Calu3 (cell line): ENCODE data around the gene FSTL1. TPM values are rescaled to one million over a fixed set of nuclear protein-coding genes. Genes with fewer than 3 reads are reported as not detected.

Source experiments
- BruUV-seq: library from RNA; stranded (reverse); fragments of 400-500 nt; replicated peaks from 2 replicates; lab custom pipeline; 2021; lab: Mats Ljungman, UMichigan
- CTCF ChIA-PET: fragments of 300-600 bp; sonication (Branson Sonifier 250); formaldehyde crosslinking; loops from one replicate; lab custom pipeline; 2022; ENCODE audit warnings: antibody characterized with exemption; lab: Charles Lee
- DNase-seq: peaks from one replicate; pipeline ENCODE4 v3.0.0; 2022
- H3K27ac Mint-ChIP-seq: one replicate; pipeline ENCODE4 v1.8.0; 2022; ENCODE audit warnings: mixed read lengths; ENCODE audit not compliant: unreplicated experiment
- H3K27me3 Mint-ChIP-seq: one replicate; pipeline ENCODE4 v1.8.0; 2022; ENCODE audit warnings: mixed read lengths; ENCODE audit not compliant: unreplicated experiment
- H3K36me3 Mint-ChIP-seq: one replicate; pipeline ENCODE4 v1.8.0; 2022; ENCODE audit warnings: mild to moderate bottlenecking, moderate library complexity, mixed read lengths; ENCODE audit not compliant: insufficient read depth, unreplicated experiment
- H3K4me1 Mint-ChIP-seq: one replicate; pipeline ENCODE4 v1.8.0; 2022; ENCODE audit warnings: mild to moderate bottlenecking, low read depth, mixed read lengths; ENCODE audit not compliant: unreplicated experiment
- H3K4me3 Mint-ChIP-seq: one replicate; pipeline ENCODE4 v1.8.0; 2022; ENCODE audit warnings: mild to moderate bottlenecking, low read depth, moderate library complexity, mixed read lengths; ENCODE audit not compliant: unreplicated experiment
- H3K9me3 Mint-ChIP-seq: one replicate; pipeline ENCODE4 v1.8.0; 2022; ENCODE audit warnings: low read depth, mixed read lengths; ENCODE audit not compliant: unreplicated experiment
- intact Hi-C: fragments of 100-400 bp; cut with micrococcal nuclease; formaldehyde crosslinking; loops from one replicate; pipeline ENCODE4 v1.10.0; 2022; ENCODE audit not compliant: unreplicated experiment
- total RNA-seq: library from RNA; stranded (reverse); gene quantifications from 2 replicates; pipeline ENCODE4 v1.2.3, GENCODE V29; 2022
- TF ChIP-seq, protein P1 (sequence below): fragments of 200-600 bp; IDR thresholded peaks from one replicate; pipeline ENCODE4 v1.8.0; 2022; ENCODE audit warnings: antibody characterized with exemption; ENCODE audit not compliant: unreplicated experiment

FSTL1 gene
- total RNA-seq, 1 experiment from 2014 or later, result 18.5 TPM

DNA sequence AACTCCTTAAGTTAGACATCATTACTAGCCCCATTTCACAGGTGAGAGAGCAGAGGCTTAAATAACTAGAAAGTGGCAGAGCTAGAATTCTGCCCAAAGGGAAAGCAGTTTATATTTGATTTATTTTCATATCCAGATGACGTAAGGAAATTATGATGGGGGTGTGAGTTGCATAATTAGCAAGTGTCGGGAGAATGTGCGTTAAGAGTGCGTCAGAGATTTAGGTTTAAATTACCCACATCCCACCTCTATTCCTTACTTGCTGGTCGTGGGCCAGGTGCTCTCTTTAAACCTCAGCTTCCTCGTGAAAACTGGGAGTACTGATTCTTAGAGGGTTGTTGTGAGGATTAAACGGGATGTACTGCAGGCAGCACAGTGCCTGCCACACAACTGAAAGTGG lies 32.3 kb downstream of the FSTL1 start:
- Mint-ChIP-seq H3K9me3 (no peaks in the 10 kb centered on the region), H3K36me3 (peaks cover 8% of the 10 kb centered on the region), H3K4me3 (no peak overlapping the region), H3K27ac (no peak overlapping the region), H3K4me1 (peaks cover 12% of the 10 kb centered on the region), H3K27me3 (no peaks in the 10 kb centered on the region)
- no TSS peak for BruUV-seq
- intact Hi-C loops, result loop anchor here (2.0 kb wide), 1 partner anchor 376 kb away; no protein-coding TSS in a partner anchor
- CTCF ChIA-PET, result interaction anchor here (0.6 to 4.0 kb wide), 14 partner anchors 25 to 377 kb away, joined by 3 to 93 read pairs (median 6); partner anchors contain the start of genes HGD and LRRC58
- TF ChIP-seq, protein P1, sequence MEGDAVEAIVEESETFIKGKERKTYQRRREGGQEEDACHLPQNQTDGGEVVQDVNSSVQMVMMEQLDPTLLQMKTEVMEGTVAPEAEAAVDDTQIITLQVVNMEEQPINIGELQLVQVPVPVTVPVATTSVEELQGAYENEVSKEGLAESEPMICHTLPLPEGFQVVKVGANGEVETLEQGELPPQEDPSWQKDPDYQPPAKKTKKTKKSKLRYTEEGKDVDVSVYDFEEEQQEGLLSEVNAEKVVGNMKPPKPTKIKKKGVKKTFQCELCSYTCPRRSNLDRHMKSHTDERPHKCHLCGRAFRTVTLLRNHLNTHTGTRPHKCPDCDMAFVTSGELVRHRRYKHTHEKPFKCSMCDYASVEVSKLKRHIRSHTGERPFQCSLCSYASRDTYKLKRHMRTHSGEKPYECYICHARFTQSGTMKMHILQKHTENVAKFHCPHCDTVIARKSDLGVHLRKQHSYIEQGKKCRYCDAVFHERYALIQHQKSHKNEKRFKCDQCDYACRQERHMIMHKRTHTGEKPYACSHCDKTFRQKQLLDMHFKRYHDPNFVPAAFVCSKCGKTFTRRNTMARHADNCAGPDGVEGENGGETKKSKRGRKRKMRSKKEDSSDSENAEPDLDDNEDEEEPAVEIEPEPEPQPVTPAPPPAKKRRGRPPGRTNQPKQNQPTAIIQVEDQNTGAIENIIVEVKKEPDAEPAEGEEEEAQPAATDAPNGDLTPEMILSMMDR, result no peak
- no peak for DNase-seq

DNA sequence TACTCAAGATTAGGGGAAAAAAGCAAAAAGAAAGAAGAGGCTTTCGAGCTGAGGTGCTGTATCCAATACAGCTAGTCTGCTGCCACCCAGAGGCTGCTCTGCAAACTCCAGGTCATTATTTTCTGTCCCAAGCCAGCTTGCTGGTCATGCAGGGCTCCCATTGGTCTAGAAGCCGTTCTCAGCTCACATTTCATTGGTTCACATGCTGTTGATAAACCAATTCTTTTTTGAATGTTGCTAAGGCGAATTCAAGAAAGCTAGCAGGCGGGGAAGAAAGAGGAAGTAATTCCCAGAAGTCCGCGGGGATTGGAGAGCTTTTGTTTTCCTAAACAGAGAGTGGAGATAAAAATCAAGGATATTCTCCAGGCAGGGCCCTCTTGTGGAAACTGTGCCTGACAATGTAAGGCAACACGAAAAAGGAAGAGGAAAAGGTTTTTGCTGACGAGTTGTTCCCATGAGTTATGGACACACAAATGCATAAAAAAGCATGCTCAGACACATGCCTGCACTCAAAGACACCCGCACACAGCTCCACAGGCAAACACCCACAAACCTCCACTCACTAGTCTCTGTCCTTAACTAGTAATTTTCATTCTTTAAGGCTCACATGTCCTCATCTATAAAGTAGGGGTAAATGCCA lies 33.4 kb downstream of the FSTL1 start:
- intact Hi-C loops, result loop anchor here (1.0 to 2.0 kb wide), 3 partner anchors 69 to 173 kb away; partner anchors contain the start of gene LRRC58
- H3K27me3 Mint-ChIP-seq, result no peaks in the 10 kb centered on the region
- H3K27ac Mint-ChIP-seq, result peak overlapping the region; percentile 68
- peaks cover 12% of the 10 kb centered on the region for H3K4me1 Mint-ChIP-seq
- no peaks in the 10 kb centered on the region for H3K9me3 Mint-ChIP-seq
- CTCF ChIA-PET, result interaction anchor here (0.5 to 4.0 kb wide), 15 partner anchors 18 to 378 kb away, joined by 3 to 93 read pairs (median 5); partner anchors contain the start of genes HGD and LRRC58
- no TSS peak for BruUV-seq
- DNase-seq, result peak; percentile 92
- peak overlapping the region; percentile 66 for H3K4me3 Mint-ChIP-seq
- TF ChIP-seq, protein P1, result peak; percentile 48
- peaks cover 8% of the 10 kb centered on the region for H3K36me3 Mint-ChIP-seq

DNA sequence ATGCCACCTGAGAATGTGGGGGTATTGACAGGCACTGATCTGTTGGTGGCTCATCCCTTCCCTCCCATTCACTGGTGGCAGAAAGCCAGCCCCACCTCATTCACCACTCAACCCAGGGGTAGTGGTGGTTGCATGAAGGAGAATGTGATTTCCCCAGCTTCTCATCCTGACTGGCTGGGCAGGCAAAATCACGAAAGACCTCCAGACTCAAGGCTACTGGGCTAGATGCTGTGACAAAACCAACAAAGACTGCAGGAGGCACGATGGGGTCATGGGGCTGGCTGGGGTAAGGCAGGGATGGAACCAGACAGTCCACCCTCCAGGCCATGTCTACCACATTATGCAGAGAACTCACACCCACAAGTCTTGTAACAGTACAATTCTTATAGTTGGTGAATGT lies 33.9 kb downstream of the FSTL1 start:
- no TSS peak for BruUV-seq
- peaks cover 12% of the 10 kb centered on the region for H3K4me1 Mint-ChIP-seq

DNA sequence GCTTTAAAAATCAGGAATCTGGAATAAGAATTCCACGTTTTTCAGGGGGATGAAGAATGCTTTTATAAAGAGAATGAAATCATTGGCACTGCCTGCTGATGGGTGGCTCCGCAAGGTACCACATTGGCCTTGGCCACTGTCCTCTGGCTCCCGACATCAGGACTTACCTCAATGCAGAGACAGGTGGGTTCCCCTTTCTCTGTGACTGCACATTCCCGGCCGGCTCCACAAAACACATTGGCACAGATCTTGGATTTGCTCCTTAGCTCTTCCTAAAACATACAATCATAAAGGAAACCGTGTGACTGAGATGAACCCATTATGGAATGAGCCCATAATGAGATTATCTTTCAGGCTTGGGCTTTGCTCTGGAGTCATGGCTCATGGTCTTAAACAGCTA lies 35.0 kb downstream of the FSTL1 start:
- DNase-seq, result no peak
- H3K27me3 Mint-ChIP-seq, result no peaks in the 10 kb centered on the region
- intact Hi-C loops, result loop anchor here (2.0 kb wide), 1 partner anchor 67 kb away; the partner anchor contains the start of gene LRRC58
- no peak overlapping the region for H3K27ac Mint-ChIP-seq
- H3K9me3 Mint-ChIP-seq, result no peaks in the 10 kb centered on the region
- TF ChIP-seq, protein P1, result no peak
- CTCF ChIA-PET, result interaction anchor here (0.5 to 4.0 kb wide), 2 partner anchors 148 to 172 kb away, joined by 3 to 45 read pairs; no protein-coding TSS in a partner anchor
- peaks cover 8% of the 10 kb centered on the region for H3K36me3 Mint-ChIP-seq
- H3K4me3 Mint-ChIP-seq, result no peak overlapping the region
- no TSS peak for BruUV-seq
- H3K4me1 Mint-ChIP-seq, result peaks cover 12% of the 10 kb centered on the region

More for the DNA sequence above, 33.9 kb downstream of the FSTL1 start:
- Mint-ChIP-seq H3K4me3 (peak overlapping the region; percentile 66), H3K27ac (peak overlapping the region; percentile 68), H3K9me3 (no peaks in the 10 kb centered on the region), H3K36me3 (peaks cover 8% of the 10 kb centered on the region), H3K27me3 (no peaks in the 10 kb centered on the region)
- CTCF ChIA-PET, result interaction anchor here (0.5 to 4.0 kb wide), 15 partner anchors 13 to 378 kb away, joined by 3 to 93 read pairs (median 5); partner anchors contain the start of gene LRRC58
- DNase-seq, result no peak
- TF ChIP-seq, protein P1, result no peak
- intact Hi-C loops, result loop anchor here (1.0 to 2.0 kb wide), 3 partner anchors 68 to 173 kb away; partner anchors contain the start of gene LRRC58
